HepG2 (cell line): ENCODE measurements around the gene ACP1. TPM values are rescaled to one million over a fixed set of nuclear protein-coding genes. Genes with fewer than 3 reads are reported as not detected.

Experiments used
- ASH2L ChIP-seq: fragments of 300-600, 200-600 bp; sonication (generic); IDR thresholded peaks from 2 replicates; pipeline ENCODE4 v1.7.0; 2017; ENCODE audit warnings: low read depth, mild to moderate bottlenecking, moderate library complexity, mixed read lengths, low read length; ENCODE audit not compliant: insufficient read length
- CC2D1A ChIP-seq: sonication (generic); formaldehyde crosslinking; IDR thresholded peaks from 2 replicates; pipeline ENCODE4 v1.8.1; 2023; ENCODE audit warnings: mild to moderate bottlenecking, missing genetic modification reagents
- CREM ChIP-seq, 2 experiments: sonication (generic) in 1 of 2; formaldehyde crosslinking in 1 of 2; IDR thresholded peaks; 2 replicates each; pipeline versions ENCODE4 v1.4.0 to v1.6.1; 2016 to 2020; ENCODE audit warnings: antibody characterized with exemption in 1 of 2, mild to moderate bottlenecking in 1 of 2, missing genetic modification reagents in 1 of 2
- HCFC1 ChIP-seq: fragments of 150-350 bp; IDR thresholded peaks from 2 replicates; pipeline ENCODE4 v1.6.1; 2014; ENCODE audit warnings: low read depth, low read length
- HNRNPK ChIP-seq: fragments of 200-400 bp; formaldehyde crosslinking; IDR thresholded peaks from 2 replicates; pipeline ENCODE4 v1.6.1; 2018; ENCODE audit warnings: low read length, low read depth, moderate library complexity, mild to moderate bottlenecking; ENCODE audit not compliant: poor library complexity, severe bottlenecking
- KDM3A ChIP-seq: IDR thresholded peaks from 2 replicates; pipeline ENCODE4 v1.6.1; 2018; ENCODE audit warnings: low read depth, missing compliant biosample characterization
- MYC ChIP-seq: sonication (generic); formaldehyde crosslinking; IDR thresholded peaks from 2 replicates; pipeline ENCODE4 v1.9.0; 2021; ENCODE audit warnings: missing genetic modification reagents, borderline replicate concordance
- NFYC ChIP-seq: IDR thresholded peaks from 2 replicates; pipeline ENCODE4 v1.6.1; 2016; ENCODE audit warnings: missing genetic modification reagents, missing compliant biosample characterization
- PHB2 ChIP-seq: fragments of 450-650 bp; IDR thresholded peaks from 2 replicates; pipeline ENCODE4 v1.6.1; 2018; ENCODE audit not compliant: partially characterized antibody
- PPARG ChIP-seq: conservative IDR thresholded peaks from 2 replicates; pipeline ENCODE4 v1.6.1; 2016; ENCODE audit warnings: missing biosample characterization, missing genetic modification reagents
- RFX5 ChIP-seq: IDR thresholded peaks from 2 replicates; pipeline ENCODE4 v1.6.1; 2011; ENCODE audit warnings: low read depth, low read length, improper control_type of control experiment
- RNF219 ChIP-seq: sonication (generic); formaldehyde crosslinking; IDR thresholded peaks from 2 replicates; pipeline ENCODE4 v1.5.0; 2020; ENCODE audit warnings: mild to moderate bottlenecking, missing genetic modification reagents
- SAFB2 ChIP-seq: sonication (generic); formaldehyde crosslinking; IDR thresholded peaks from 2 replicates; pipeline ENCODE4 v1.5.1; 2020; ENCODE audit warnings: missing genetic modification reagents, low read depth, mild to moderate bottlenecking, borderline replicate concordance
- SALL2 ChIP-seq: sonication (generic); formaldehyde crosslinking; IDR thresholded peaks from 2 replicates; pipeline ENCODE4 v1.8.1; 2023; ENCODE audit warnings: mild to moderate bottlenecking, missing genetic modification reagents, inconsistent platforms
- SKI ChIP-seq: fragments of 450-650 bp; IDR thresholded peaks from one replicate; pipeline ENCODE4 v1.6.1; 2018; ENCODE audit warnings: mild to moderate bottlenecking; ENCODE audit not compliant: partially characterized antibody
- U2AF1 ChIP-seq: fragments of 200-400 bp; formaldehyde crosslinking; optimal IDR thresholded peaks from 2 replicates; pipeline ENCODE3; 2017; ENCODE audit warnings: mild to moderate bottlenecking, low read depth, low read length
- U2AF2 ChIP-seq: fragments of 200-400 bp; formaldehyde crosslinking; IDR thresholded peaks from 2 replicates; pipeline ENCODE4 v1.6.1; 2017; ENCODE audit warnings: low read depth, mild to moderate bottlenecking, low read length
- ZFP90 ChIP-seq: sonication (generic); formaldehyde crosslinking; IDR thresholded peaks from 2 replicates; pipeline ENCODE4 v1.8.0; 2022; ENCODE audit warnings: missing genetic modification reagents, mild to moderate bottlenecking, inconsistent platforms, borderline replicate concordance
- ZNF225 ChIP-seq: sonication (generic); formaldehyde crosslinking; IDR thresholded peaks from 2 replicates; pipeline ENCODE4 v1.4.0; 2020; ENCODE audit warnings: mild to moderate bottlenecking, missing genetic modification reagents
- ZNF251 ChIP-seq: sonication (generic); formaldehyde crosslinking; IDR thresholded peaks from 2 replicates; pipeline ENCODE4 v1.9.0; 2021; ENCODE audit warnings: mild to moderate bottlenecking, missing genetic modification reagents
- ZNF770 ChIP-seq: sonication (generic); formaldehyde crosslinking; IDR thresholded peaks from 2 replicates; pipeline ENCODE4 v1.5.0; 2020; ENCODE audit warnings: mild to moderate bottlenecking, missing genetic modification reagents
- ZSCAN30 ChIP-seq: sonication (generic); formaldehyde crosslinking; IDR thresholded peaks from 2 replicates; pipeline ENCODE4 v1.5.0; 2020; ENCODE audit warnings: mild to moderate bottlenecking, missing genetic modification reagents
- polyA plus RNA-seq, 8 experiments: library from polyadenylated mRNA; depleted of rRNA in 3 of 8; stranded (reverse) in 7 of 8; unstranded in 1 of 8; fragments of >200 nt; fragmentation: Illumina TruSeq in 4 of 8; extraction: Trizol in 4 of 8; gene quantifications; 2 replicates each; pipeline versions ENCODE4 v1.2.1 to v1.2.3, GENCODE V29; 2011 to 2016; ENCODE audit warnings: low read depth in 4 of 8, missing spikeins in 1 of 8, mixed read lengths in 1 of 8; ENCODE audit not compliant: insufficient read depth in 1 of 8
- total RNA-seq, 5 experiments: library from RNA; depleted of rRNA; stranded (reverse); fragments of >200 nt; fragmentation: Illumina TruSeq; extraction: Trizol; gene quantifications; 2 replicates each; pipeline ENCODE4 v1.2.3, GENCODE V29; 2016; ENCODE audit warnings: low read depth in 1 of 5
- TF ChIP-seq, protein P1 (sequence below): sonication (generic); formaldehyde crosslinking; IDR thresholded peaks from 2 replicates; pipeline ENCODE4 v1.9.0; 2022; ENCODE audit warnings: missing genetic modification reagents, mild to moderate bottlenecking, borderline replicate concordance
- TF ChIP-seq, protein P2 (sequence below): IDR thresholded peaks from 2 replicates; pipeline ENCODE4 v1.6.1; 2016; ENCODE audit warnings: missing genetic modification reagents, missing compliant biosample characterization
- TF ChIP-seq, protein P3 (sequence below): sonication (generic); formaldehyde crosslinking; IDR thresholded peaks from 2 replicates; pipeline ENCODE4 v1.5.0; 2020; ENCODE audit warnings: missing genetic modification reagents

ACP1 gene
- total and polyA plus RNA-seq, 2 of the 13 experiments (the other 11 are each of a cell fraction or from before 2014, with no cell fraction given) = 246 to 348 TPM

DNA sequence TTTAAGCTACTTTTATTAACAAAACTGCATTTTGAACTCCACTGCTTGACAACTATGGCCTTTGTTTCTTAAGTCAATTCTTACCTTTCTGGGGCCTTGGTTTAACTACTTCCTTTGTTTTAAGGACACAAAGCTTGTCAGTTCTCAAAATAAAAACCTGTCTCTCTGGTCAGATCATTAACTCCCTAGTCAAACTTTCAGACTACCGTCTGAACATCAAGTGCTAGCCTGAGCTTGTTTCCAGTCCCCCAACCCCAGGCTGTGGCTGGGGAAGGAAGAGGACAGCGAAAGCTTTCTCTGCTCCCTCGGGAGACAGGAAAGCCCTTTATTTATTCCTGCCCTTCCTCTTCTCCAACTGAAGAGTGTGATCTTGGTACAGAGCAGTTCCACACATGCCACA, 2.6 kb upstream of the ACP1 start (continued):
- TF ChIP-seq PPARG (CRISPR knock-in tag) (peak; percentile 45; the same call in 1 of the 2 replicates), MYC (CRISPR knock-in tag) (no peak), ZNF770 (CRISPR knock-in tag) (no peak), PHB2 (no peak), HNRNPK (no peak), RFX5 (no peak), CC2D1A (CRISPR knock-in tag) (no peak), CREM (IDR thresholded peaks at IDR 0.05) (no peak; the same call in 1 of the 2 replicates), CREM (CRISPR knock-in tag; IDR thresholded peaks at IDR 0.05) (no peak), NFYC (CRISPR knock-in tag) (no peak), RNF219 (CRISPR knock-in tag) (no peak), ZFP90 (CRISPR knock-in tag) (no peak), U2AF2 (no peak), ZNF225 (CRISPR knock-in tag) (no peak), ZSCAN30 (CRISPR knock-in tag) (no peak), ASH2L (no peak), SALL2 (CRISPR knock-in tag) (no peak), SAFB2 (CRISPR knock-in tag) (no peak), SKI (no peak), HCFC1 (no peak), KDM3A (CRISPR knock-in tag) (no peak), U2AF1 (no peak), ZNF251 (CRISPR knock-in tag) (no peak)
- TF ChIP-seq, protein P1, sequence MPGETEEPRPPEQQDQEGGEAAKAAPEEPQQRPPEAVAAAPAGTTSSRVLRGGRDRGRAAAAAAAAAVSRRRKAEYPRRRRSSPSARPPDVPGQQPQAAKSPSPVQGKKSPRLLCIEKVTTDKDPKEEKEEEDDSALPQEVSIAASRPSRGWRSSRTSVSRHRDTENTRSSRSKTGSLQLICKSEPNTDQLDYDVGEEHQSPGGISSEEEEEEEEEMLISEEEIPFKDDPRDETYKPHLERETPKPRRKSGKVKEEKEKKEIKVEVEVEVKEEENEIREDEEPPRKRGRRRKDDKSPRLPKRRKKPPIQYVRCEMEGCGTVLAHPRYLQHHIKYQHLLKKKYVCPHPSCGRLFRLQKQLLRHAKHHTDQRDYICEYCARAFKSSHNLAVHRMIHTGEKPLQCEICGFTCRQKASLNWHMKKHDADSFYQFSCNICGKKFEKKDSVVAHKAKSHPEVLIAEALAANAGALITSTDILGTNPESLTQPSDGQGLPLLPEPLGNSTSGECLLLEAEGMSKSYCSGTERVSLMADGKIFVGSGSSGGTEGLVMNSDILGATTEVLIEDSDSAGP (CRISPR knock-in tag) = no peak
- TF ChIP-seq, protein P2, sequence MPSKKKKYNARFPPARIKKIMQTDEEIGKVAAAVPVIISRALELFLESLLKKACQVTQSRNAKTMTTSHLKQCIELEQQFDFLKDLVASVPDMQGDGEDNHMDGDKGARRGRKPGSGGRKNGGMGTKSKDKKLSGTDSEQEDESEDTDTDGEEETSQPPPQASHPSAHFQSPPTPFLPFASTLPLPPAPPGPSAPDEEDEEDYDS (CRISPR knock-in tag) = no peak; the same call in none of the 2 replicates
- TF ChIP-seq, protein P3, sequence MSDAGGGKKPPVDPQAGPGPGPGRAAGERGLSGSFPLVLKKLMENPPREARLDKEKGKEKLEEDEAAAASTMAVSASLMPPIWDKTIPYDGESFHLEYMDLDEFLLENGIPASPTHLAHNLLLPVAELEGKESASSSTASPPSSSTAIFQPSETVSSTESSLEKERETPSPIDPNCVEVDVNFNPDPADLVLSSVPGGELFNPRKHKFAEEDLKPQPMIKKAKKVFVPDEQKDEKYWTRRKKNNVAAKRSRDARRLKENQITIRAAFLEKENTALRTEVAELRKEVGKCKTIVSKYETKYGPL (CRISPR knock-in tag) = no peak
